Suppressor macrophage treated with lipopolysaccharide for 4 hours (primary cell): ENCODE results near the gene RNF225.

Experiments used
- DNase-seq: peaks from one replicate; pipeline ENCODE4 v3.0.0-alpha.2; 2020

The RNF225 gene

GRCh38 chr19:58395220-58395978 is at the start of gene RNF225:
Gene RNF225 (plus strand): TSS chr19:58395656. CDS start chr19:58396090, 434 bp downstream.
- DNase-seq: no peak

- DNase-seq: peak; percentile 85
Measured at GRCh38 chr19:58346961-58347929, 48.2 kb upstream of the RNF225 start.

GRCh38 chr19:58348080-58348479 is 47.4 kb upstream of the RNF225 start:
- DNase-seq: peak; percentile 18

GRCh38 chr19:58349590-58349989 is 45.9 kb upstream of the RNF225 start:
- DNase-seq: no peak

GRCh38 chr19:58350001-58350861 is 45.2 kb upstream of the RNF225 start:
- no peak for DNase-seq

- DNase-seq: no peak
Measured at GRCh38 chr19:58350871-58351557, 44.4 kb upstream of the RNF225 start.

- DNase-seq: no peak
Measured at GRCh38 chr19:58351558-58351878, 43.9 kb upstream of the RNF225 start.

GRCh38 chr19:58351990-58352755 is 43.3 kb upstream of the RNF225 start:
- DNase-seq: no peak

- DNase-seq: no peak
Measured at GRCh38 chr19:58352760-58353671, 42.4 kb upstream of the RNF225 start, which contains the start of gene A1BG. Gene A1BG (minus strand): TSS chr19:58353492. CDS start chr19:58353437, 55 bp downstream.

GRCh38 chr19:58353717-58354477 is 41.6 kb upstream of the RNF225 start:
- no peak for DNase-seq

- no peak for DNase-seq
Measured at GRCh38 chr19:58354478-58355030, 40.9 kb upstream of the RNF225 start.

- no peak for DNase-seq
Measured at GRCh38 chr19:58355215-58355796, 40.1 kb upstream of the RNF225 start.

- DNase-seq: no peak
Measured at GRCh38 chr19:58355908-58356765, 39.3 kb upstream of the RNF225 start.

GRCh38 chr19:58356766-58357480 is 38.5 kb upstream of the RNF225 start:
- no peak for DNase-seq

GRCh38 chr19:58357481-58358145 is 37.8 kb upstream of the RNF225 start:
- no peak for DNase-seq

GRCh38 chr19:58361900-58362271 is 33.6 kb upstream of the RNF225 start:
- DNase-seq: peak; percentile 51
